ENCODE data around the gene SALL3. TPM values are rescaled to one million over a fixed set of nuclear protein-coding genes. Genes with fewer than 3 reads are reported as not detected.
"Not testable (repeated sequence)": the region's sequence is repeated elsewhere in the genome, so short reads cannot be mapped to it uniquely, and the experiment has no call there.

Gene SALL3
- total and polyA plus RNA-seq, 2 experiments from 2014 or later: 0.09 to 3.0 TPM

DNA sequence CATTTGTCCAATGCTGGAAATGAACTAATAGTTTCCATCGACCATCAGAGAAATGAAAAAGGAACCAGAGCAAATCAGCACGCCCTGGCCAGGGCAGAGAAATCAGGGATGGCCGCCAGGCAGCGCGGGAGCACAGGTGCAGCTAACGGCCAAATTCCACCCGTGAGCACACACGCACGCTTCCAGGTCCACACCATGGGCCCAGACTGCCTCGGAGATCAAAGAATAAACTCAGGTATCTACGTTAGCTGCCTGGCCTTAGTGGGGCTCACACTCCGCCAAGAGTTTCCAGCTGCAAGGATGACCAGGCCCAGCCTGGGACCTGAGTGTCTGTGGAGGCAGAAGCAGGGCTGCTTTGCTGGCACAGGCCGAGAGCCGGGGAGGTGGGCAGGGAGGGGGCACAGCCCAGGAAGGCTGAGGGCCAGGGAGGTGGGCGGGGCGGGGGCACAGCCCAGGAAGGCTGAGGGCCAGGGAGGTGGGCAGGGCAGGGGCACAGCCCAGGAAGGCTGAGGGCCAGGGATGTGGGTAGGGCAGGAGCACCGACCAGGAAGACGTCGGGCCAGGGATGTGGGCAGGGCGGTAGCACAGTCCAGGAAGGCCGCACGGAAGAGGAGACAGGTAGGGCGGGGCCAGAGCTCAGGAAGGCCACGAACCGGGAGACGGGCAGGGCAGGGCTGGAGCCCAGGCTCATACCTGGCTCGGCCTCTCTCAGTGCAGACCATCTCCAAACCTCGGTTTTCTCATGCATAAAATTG, 43.2 kb upstream of the SALL3 start:
- DNase-seq (ENCODE audit: low read depth in 1 of 2, low spot score in 1 of 2): no peak
- Histone ChIP-seq H3K9me3 (ENCODE audit: low read depth) (no peaks in the 10 kb centered on the region), H3K4me3 (no peak overlapping the region), H3K27ac (no peak overlapping the region), H3K36me3 (no peaks in the 10 kb centered on the region), H3K27me3 (no peaks in the 10 kb centered on the region), H3K4me1 (ENCODE audit: low read depth) (no peaks in the 10 kb centered on the region)
- no peak for TF ChIP-seq CTCF (IDR thresholded peaks at IDR 0.05; ENCODE audit: low read depth, low read length)

- Histone ChIP-seq H3K36me3 (no peaks in the 10 kb centered on the region), H3K4me3 (no peak overlapping the region), H3K9me3 (ENCODE audit: low read depth) (no peaks in the 10 kb centered on the region), H3K4me1 (ENCODE audit: low read depth) (no peaks in the 10 kb centered on the region), H3K27ac (no peak overlapping the region), H3K27me3 (no peaks in the 10 kb centered on the region)
- no peak for TF ChIP-seq CTCF (IDR thresholded peaks at IDR 0.05; ENCODE audit: low read depth, low read length)
- DNase-seq (ENCODE audit: low read depth in 1 of 2, low spot score in 1 of 2): no peak
These were observed 42.5 kb upstream of the SALL3 start for GRCh38 chr18:78937166-78937565.

- H3K27ac ChIP-seq: no peak overlapping the region
- TF ChIP-seq CTCF (IDR thresholded peaks at IDR 0.05; ENCODE audit: low read depth, low read length): no peak
- H3K4me3 ChIP-seq: no peak overlapping the region
- H3K36me3 ChIP-seq: no peaks in the 10 kb centered on the region
- DNase-seq (ENCODE audit: low read depth in 1 of 2, low spot score in 1 of 2): no peak
- H3K27me3 ChIP-seq: no peaks in the 10 kb centered on the region
- H3K4me1 ChIP-seq (ENCODE audit: low read depth): no peaks in the 10 kb centered on the region
- H3K9me3 ChIP-seq (ENCODE audit: low read depth): no peaks in the 10 kb centered on the region
These were observed 40.5 kb upstream of the SALL3 start for GRCh38 chr18:78939105-78939504.

GRCh38 chr18:78939734-78940494, 39.7 kb upstream of the SALL3 start:
- no peaks in the 10 kb centered on the region for H3K4me1 ChIP-seq (ENCODE audit: low read depth)
- H3K36me3 ChIP-seq: no peaks in the 10 kb centered on the region
- H3K27ac ChIP-seq: no peak overlapping the region
- DNase-seq (ENCODE audit: low read depth in 1 of 2, low spot score in 1 of 2): no peak
- no peaks in the 10 kb centered on the region for H3K27me3 ChIP-seq
- H3K9me3 ChIP-seq (ENCODE audit: low read depth): no peaks in the 10 kb centered on the region
- no peak for TF ChIP-seq CTCF (IDR thresholded peaks at IDR 0.05; ENCODE audit: low read depth, low read length)
- no peak overlapping the region for H3K4me3 ChIP-seq

DNA sequence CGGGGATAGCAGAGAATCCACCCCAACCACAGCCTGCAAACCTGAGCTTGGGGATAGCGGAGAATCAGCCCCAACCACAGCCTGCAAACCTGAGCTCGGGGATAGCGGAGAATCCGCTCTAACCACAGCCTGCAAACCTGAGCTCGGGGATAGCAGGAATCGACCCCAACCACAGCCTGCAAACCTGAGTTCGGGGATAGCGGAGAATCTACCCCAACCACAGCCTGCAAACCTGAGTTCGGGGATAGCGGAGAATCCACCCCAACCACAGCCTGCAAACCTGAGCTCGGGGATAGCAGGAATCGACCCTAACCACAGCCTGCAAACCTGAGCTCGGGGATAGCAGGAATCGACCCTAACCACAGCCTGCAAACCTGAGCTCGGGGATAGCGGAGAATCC, 37.4 kb upstream of the SALL3 start:
- not testable (repeated sequence) for H3K27ac ChIP-seq; H3K4me3 ChIP-seq; H3K9me3 ChIP-seq (ENCODE audit: low read depth); DNase-seq (ENCODE audit: low read depth in 1 of 2, low spot score in 1 of 2); H3K4me1 ChIP-seq (ENCODE audit: low read depth); H3K36me3 ChIP-seq; H3K27me3 ChIP-seq

DNA sequence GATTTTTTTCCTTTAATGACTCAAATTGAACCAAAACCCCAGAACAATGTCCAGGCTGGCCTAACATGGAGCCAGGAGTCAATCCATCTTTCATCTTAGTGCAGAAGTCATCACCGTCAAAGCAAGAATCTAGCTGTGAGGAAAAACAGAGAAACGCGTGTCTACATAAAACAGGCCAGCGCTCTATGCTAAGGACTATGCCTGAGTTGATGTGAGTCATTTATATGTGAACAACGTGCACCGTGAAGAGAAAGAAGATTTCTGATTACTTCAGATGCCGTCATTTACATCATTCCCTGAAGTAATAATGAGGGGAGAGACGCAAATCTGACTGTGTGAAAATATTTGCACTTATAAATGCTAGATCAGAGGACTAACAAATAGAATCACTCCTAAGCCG, 34.0 kb upstream of the SALL3 start:
- Histone ChIP-seq H3K27ac (no peak overlapping the region), H3K27me3 (peaks cover 3% of the 10 kb centered on the region), H3K9me3 (ENCODE audit: low read depth) (no peaks in the 10 kb centered on the region), H3K4me1 (ENCODE audit: low read depth) (no peaks in the 10 kb centered on the region), H3K36me3 (no peaks in the 10 kb centered on the region), H3K4me3 (no peak overlapping the region)
- no peak for DNase-seq (ENCODE audit: low read depth in 1 of 2, low spot score in 1 of 2)
- TF ChIP-seq CTCF (IDR thresholded peaks at IDR 0.05; ENCODE audit: low read depth, low read length): no peak
